BE2C (cell line): ENCODE data around the gene IGF2BP3.

Experiments
- DNase-seq: peaks from one replicate; pipeline ENCODE4 v3.0.0-alpha.2; 2020
- H3K27me3 ChIP-seq: fragments of 250-450 bp; sonication (Bioruptor Pico); 2 replicates; pipeline ENCODE4 v1.5.1; 2020; ENCODE audit warnings: mild to moderate bottlenecking
- H3K36me3 ChIP-seq: fragments of 250-450 bp; sonication (Bioruptor Pico); 2 replicates; pipeline ENCODE4 v1.5.1; 2020; ENCODE audit warnings: mild to moderate bottlenecking
- H3K4me1 ChIP-seq: fragments of 250-450 bp; sonication (Bioruptor Pico); 2 replicates; pipeline ENCODE4 v1.5.1; 2020
- H3K4me3 ChIP-seq: 2 replicates; pipeline ENCODE4 v1.5.1; 2011; ENCODE audit warnings: low read depth, low read length
- H3K9me3 ChIP-seq: fragments of 250-450 bp; sonication (Bioruptor Pico); 2 replicates; pipeline ENCODE4 v1.5.1; 2020
- CTCF ChIP-seq: IDR thresholded peaks from 2 replicates; pipeline ENCODE4 v1.5.1; 2012; ENCODE audit warnings: mild to moderate bottlenecking, low read depth, low read length

Gene IGF2BP3

GRCh38 chr7:23292623-23293022 is 177.7 kb downstream of the IGF2BP3 start:
- Histone ChIP-seq H3K4me3 (no peak overlapping the region), H3K36me3 (no peaks in the 10 kb centered on the region), H3K27me3 (no peaks in the 10 kb centered on the region), H3K4me1 (no peaks in the 10 kb centered on the region), H3K9me3 (no peaks in the 10 kb centered on the region)
- DNase-seq = no peak
- TF ChIP-seq CTCF = no peak

- no peaks in the 10 kb centered on the region for H3K36me3 ChIP-seq
- no peak overlapping the region for H3K4me3 ChIP-seq
- no peak for TF ChIP-seq CTCF
- no peaks in the 10 kb centered on the region for H3K4me1 ChIP-seq
- no peak for DNase-seq
- no peaks in the 10 kb centered on the region for H3K9me3 ChIP-seq
- no peaks in the 10 kb centered on the region for H3K27me3 ChIP-seq
Measured at GRCh38 chr7:23291957-23292560, 178.2 kb downstream of the IGF2BP3 start.

GRCh38 chr7:23290993-23291392 is 179.3 kb downstream of the IGF2BP3 start:
- Histone ChIP-seq H3K9me3 (no peaks in the 10 kb centered on the region), H3K27me3 (no peaks in the 10 kb centered on the region), H3K4me1 (no peaks in the 10 kb centered on the region), H3K4me3 (no peak overlapping the region), H3K36me3 (no peaks in the 10 kb centered on the region)
- no peak for TF ChIP-seq CTCF
- no peak for DNase-seq

GRCh38 chr7:23287612-23288011 is 182.7 kb downstream of the IGF2BP3 start:
- DNase-seq = no peak
- no peaks in the 10 kb centered on the region for H3K27me3 ChIP-seq
- TF ChIP-seq CTCF = no peak
- no peaks in the 10 kb centered on the region for H3K4me1 ChIP-seq
- H3K9me3 ChIP-seq = no peaks in the 10 kb centered on the region
- H3K36me3 ChIP-seq = no peaks in the 10 kb centered on the region
- H3K4me3 ChIP-seq = no peak overlapping the region

GRCh38 chr7:23285657-23286646 is 184.3 kb downstream of the IGF2BP3 start:
- no peak for TF ChIP-seq CTCF
- Histone ChIP-seq H3K9me3 (no peaks in the 10 kb centered on the region), H3K4me3 (no peak overlapping the region), H3K27me3 (no peaks in the 10 kb centered on the region), H3K4me1 (no peaks in the 10 kb centered on the region), H3K36me3 (no peaks in the 10 kb centered on the region)
- DNase-seq = no peak

- Histone ChIP-seq H3K4me3 (no peak overlapping the region), H3K9me3 (no peaks in the 10 kb centered on the region), H3K4me1 (no peaks in the 10 kb centered on the region), H3K36me3 (no peaks in the 10 kb centered on the region), H3K27me3 (no peaks in the 10 kb centered on the region)
- no peak for DNase-seq
- no peak for TF ChIP-seq CTCF
Measured at GRCh38 chr7:23284871-23285270, 185.4 kb downstream of the IGF2BP3 start.
